Lower leg skin (tissue), 3 donors: ENCODE results near the gene GABARAP.

Experiments
- CTCF ChIP-seq, 3 donors: fragments of 450-650 bp; IDR thresholded peaks; one replicate each; pipeline ENCODE4 v1.5.1; 2016; ENCODE audit warnings: antibody characterized with exemption in 3 of 3, mild to moderate bottlenecking in 3 of 3, moderate library complexity in 2 of 3
- POLR2A ChIP-seq, 2 donors: fragments of 450-650 bp; IDR thresholded peaks; one replicate each; pipeline ENCODE4 v1.6.1; 2016 to 2017; ENCODE audit warnings: antibody characterized with exemption in 2 of 2, mild to moderate bottlenecking in 1 of 2, moderate library complexity in 1 of 2

GRCh38 chr17:7235693-7236665 is 6.3 kb downstream of the GABARAP start:
- TF ChIP-seq CTCF (IDR thresholded peaks at IDR 0.05) (no peak), POLR2A (IDR thresholded peaks at IDR 0.05) (no peak)
